Measurements from ENCODE around the gene GET3.
"Not testable (repeated sequence)": the region's sequence is repeated elsewhere in the genome, so short reads cannot be mapped to it uniquely, and the experiment has no call there.

Gene GET3

DNA sequence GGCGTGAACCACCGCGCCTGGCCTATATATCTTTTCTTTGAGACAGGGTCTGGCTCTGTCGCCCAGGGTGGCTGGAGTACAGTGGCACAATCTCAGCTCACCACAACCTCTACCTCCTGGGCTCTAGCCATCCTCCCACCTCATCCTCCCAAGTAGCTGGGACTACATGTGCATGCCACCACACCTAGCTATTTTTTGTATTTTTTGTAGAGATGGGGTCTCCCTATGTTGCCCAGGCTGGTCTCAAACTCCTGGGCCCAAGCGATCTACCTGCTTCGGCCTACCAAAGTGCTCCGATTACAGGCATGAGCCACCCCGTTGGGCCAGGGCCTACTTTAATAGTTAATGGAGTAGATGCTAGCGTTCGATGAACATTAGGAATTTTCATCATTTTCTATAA is 17.0 kb upstream of the GET3 start:
- DNase-seq = no peak

- no peak for DNase-seq
Observed at GRCh38 chr19:12720851-12721655, 16.2 kb upstream of the GET3 start.

- DNase-seq = peak; percentile 34
Observed at GRCh38 chr19:12721656-12722565, 15.4 kb upstream of the GET3 start.

- peak; percentile 94 for DNase-seq
Observed at GRCh38 chr19:12722566-12723380, 14.5 kb upstream of the GET3 start.

DNA sequence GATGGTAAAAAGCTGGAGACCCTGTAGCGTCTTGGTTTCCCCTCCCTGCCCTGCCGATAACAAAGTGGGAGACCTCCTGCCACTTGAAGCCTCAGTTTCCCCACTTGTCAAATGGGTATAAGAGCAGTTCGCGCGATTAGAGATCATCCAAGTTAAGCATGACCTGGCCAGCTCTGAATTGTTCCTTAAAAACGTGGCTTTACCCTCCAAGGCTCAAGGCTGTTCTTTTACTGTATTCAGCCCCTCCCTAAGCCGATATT is 14.0 kb upstream of the GET3 start:
- peak; percentile 36 for DNase-seq

- DNase-seq = peak; percentile 65
Observed at GRCh38 chr19:12723641-12724426, 13.5 kb upstream of the GET3 start, which contains the start of gene TNPO2. Gene TNPO2, minus strand, starts transcription at chr19:12723932. Its CDS starts 2,955 bp downstream, at chr19:12720977.

GRCh38 chr19:12725612-12726011 is 11.7 kb upstream of the GET3 start:
- DNase-seq = not testable (repeated sequence)

DNA sequence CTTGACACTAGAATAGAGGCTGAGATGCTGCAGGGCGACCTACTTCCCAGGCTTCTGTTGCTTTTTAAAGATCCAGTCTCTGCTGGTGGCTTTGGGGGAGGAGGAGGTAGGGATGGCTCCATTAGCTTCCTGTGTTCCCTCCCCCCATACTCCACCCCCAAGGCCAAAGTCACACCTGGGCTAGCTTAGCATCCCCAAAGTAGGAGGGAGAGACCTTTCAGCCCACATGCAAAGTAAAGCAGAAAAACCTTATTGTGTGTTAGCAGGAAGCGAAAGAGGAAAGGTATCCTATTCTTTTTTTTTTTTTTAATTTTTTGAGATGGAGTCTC is 10.3 kb upstream of the GET3 start:
- DNase-seq = no peak

GRCh38 chr19:12727745-12728433 is 9.4 kb upstream of the GET3 start:
- DNase-seq = no peak

- DNase-seq = no peak
Observed at GRCh38 chr19:12730064-12730463, 7.2 kb upstream of the GET3 start.

GRCh38 chr19:12731337-12731736 is 6.0 kb upstream of the GET3 start:
- no peak for DNase-seq

- DNase-seq = no peak
Observed at GRCh38 chr19:12733369-12734214, 3.7 kb upstream of the GET3 start.

GRCh38 chr19:12737835-12738351 is 596 bp downstream of the GET3 start:
- DNase-seq = no peak

GRCh38 chr19:12745166-12745897 is 8.0 kb downstream of the GET3 start:
- DNase-seq = no peak

DNA sequence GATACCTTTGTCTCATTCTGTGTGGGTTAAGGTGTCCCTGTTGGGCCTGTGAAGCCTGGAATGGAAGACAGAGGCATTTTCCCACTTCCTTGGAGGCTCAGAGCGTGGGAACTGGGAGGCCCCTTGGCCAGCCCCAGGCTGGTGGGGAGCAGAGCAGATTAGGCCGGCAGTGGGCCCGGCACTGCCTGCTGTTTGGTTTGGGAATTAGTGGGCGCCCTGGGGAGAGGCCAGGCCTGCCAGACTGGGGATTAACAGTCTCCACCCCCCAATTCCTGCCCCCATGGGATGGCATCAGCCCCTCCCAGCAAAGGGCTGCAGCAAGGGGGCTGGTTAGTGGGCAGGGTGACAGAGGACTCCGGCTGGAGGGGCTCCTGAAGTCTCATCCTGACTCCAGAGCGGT is 11.2 kb downstream of the GET3 start:
- DNase-seq = no peak

- DNase-seq = no peak
Observed at GRCh38 chr19:12749938-12750521, 12.7 kb downstream of the GET3 start.

- no peak for DNase-seq
Observed at GRCh38 chr19:12750851-12751250, 13.6 kb downstream of the GET3 start.

DNA sequence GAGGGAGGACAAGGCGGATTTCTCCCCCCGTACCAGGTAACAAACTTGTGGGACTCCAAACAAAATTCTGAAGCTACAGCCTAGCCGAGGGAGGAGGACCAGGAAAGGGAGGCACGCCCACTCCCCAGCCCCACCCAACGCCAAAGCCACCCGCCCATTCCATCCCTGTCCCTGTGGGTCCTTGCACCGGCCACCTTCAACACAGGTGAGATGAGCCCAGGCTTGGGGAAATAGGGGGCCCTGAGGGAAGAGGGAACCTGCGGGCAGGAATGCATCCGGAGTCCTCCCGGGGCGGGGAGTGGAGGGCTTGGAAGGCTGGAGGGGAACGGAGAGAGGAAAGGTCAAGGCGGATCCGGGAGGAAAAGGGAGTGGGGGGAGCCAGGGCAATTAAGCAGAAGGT is 14.3 kb downstream of the GET3 start, which contains the start of gene BEST2:
BEST2 (plus strand) TSS at position 157 of the 400 bp plus-strand sequence. CDS start 802 bp downstream, outside the sequence.
- DNase-seq = no peak

- no peak for DNase-seq
Observed at GRCh38 chr19:12752056-12752781, 14.9 kb downstream of the GET3 start.

Measured in NCI-H510A treated with DMSO at 0.1 percent for 48 hours (cell line).